GM12864 (cell line): ENCODE results near the gene TRIM3.

ENCODE experiments used
- DNase-seq: peaks from one replicate; pipeline ENCODE4 v3.0.0-alpha.2; 2011; ENCODE audit warnings: low read depth
- H3K4me3 ChIP-seq: 2 replicates; pipeline ENCODE4 v1.5.1; 2011; ENCODE audit warnings: mild to moderate bottlenecking, low read depth, low read length, control low read depth
- CTCF ChIP-seq: IDR thresholded peaks from 2 replicates; pipeline ENCODE4 v1.5.1; 2011; ENCODE audit warnings: low read depth, mild to moderate bottlenecking, moderate library complexity, low read length, control low read depth, inconsistent platforms; ENCODE audit errors: missing control alignments

The TRIM3 gene

GRCh38 chr11:6480299-6480914, 6.7 kb upstream of the TRIM3 start:
- no peak for TF ChIP-seq CTCF
- H3K4me3 ChIP-seq: peak overlapping the region; percentile 98
- no peak for DNase-seq

- DNase-seq: no peak
- no peak for TF ChIP-seq CTCF
- no peak overlapping the region for H3K4me3 ChIP-seq
These were observed 2.8 kb upstream of the TRIM3 start for GRCh38 chr11:6476571-6476970.

- no peak overlapping the region for H3K4me3 ChIP-seq
- no peak for TF ChIP-seq CTCF
- DNase-seq: no peak
These were observed 2.2 kb upstream of the TRIM3 start for GRCh38 chr11:6475936-6476335.

GRCh38 chr11:6474806-6475500, 1.2 kb upstream of the TRIM3 start:
- no peak for TF ChIP-seq CTCF
- DNase-seq: no peak
- no peak overlapping the region for H3K4me3 ChIP-seq

- no peak for DNase-seq
- TF ChIP-seq CTCF: no peak
- no peak overlapping the region for H3K4me3 ChIP-seq
These were observed 662 bp upstream of the TRIM3 start for GRCh38 chr11:6474413-6474792.

- DNase-seq: no peak
- no peak for TF ChIP-seq CTCF
- peak overlapping the region; percentile 57; the same call in 1 of the 2 replicates for H3K4me3 ChIP-seq
These were observed 807 bp downstream of the TRIM3 start for GRCh38 chr11:6472934-6473333.

- H3K4me3 ChIP-seq: no peak overlapping the region
- no peak for DNase-seq
- no peak for TF ChIP-seq CTCF
These were observed 4.1 kb downstream of the TRIM3 start for GRCh38 chr11:6469599-6469998.
